H9 (cell line): ENCODE measurements around the gene SLC30A3. TPM values are rescaled to one million over a fixed set of nuclear protein-coding genes. Genes with fewer than 3 reads are reported as not detected.

Experiments used
- DNase-seq: peaks from one replicate; pipeline ENCODE4 v3.0.0-alpha.2; 2017
- H2AFZ ChIP-seq: one replicate; pipeline ENCODE4 v1.6.1; 2013; ENCODE audit warnings: mild to moderate bottlenecking, low read length, control low read depth, moderate library complexity
- H2AK5ac ChIP-seq: 2 replicates; pipeline ENCODE4 v1.6.1; 2013; ENCODE audit warnings: low read length, control low read depth, mixed read lengths; ENCODE audit not compliant: insufficient read length
- H2BK120ac ChIP-seq: one replicate; pipeline ENCODE4 v1.6.1; 2013; ENCODE audit warnings: low read depth, mild to moderate bottlenecking, low read length, control low read depth, inconsistent platforms; ENCODE audit not compliant: poor library complexity, severe bottlenecking
- H2BK12ac ChIP-seq: 2 replicates; pipeline ENCODE4 v1.6.1; 2013; ENCODE audit warnings: low read length, control low read depth, mixed read lengths, low read depth; ENCODE audit not compliant: insufficient read length
- H2BK15ac ChIP-seq: 2 replicates; pipeline ENCODE4 v1.6.1; 2013; ENCODE audit warnings: low read depth, low read length, control low read depth
- H2BK20ac ChIP-seq: one replicate; pipeline ENCODE4 v1.6.1; 2013; ENCODE audit warnings: low read depth, mild to moderate bottlenecking, low read length, control low read depth, inconsistent platforms; ENCODE audit not compliant: poor library complexity, severe bottlenecking
- H2BK5ac ChIP-seq: 2 replicates; pipeline ENCODE4 v1.6.1; 2013; ENCODE audit warnings: low read length, control low read depth, mixed read lengths; ENCODE audit not compliant: insufficient read length
- H3K14ac ChIP-seq: 2 replicates; pipeline ENCODE4 v1.6.1; 2013; ENCODE audit warnings: low read length, control low read depth; ENCODE audit not compliant: insufficient read depth
- H3K18ac ChIP-seq: 2 replicates; pipeline ENCODE4 v1.6.1; 2013; ENCODE audit warnings: low read depth, mild to moderate bottlenecking, mixed read lengths, low read length, control low read depth; ENCODE audit not compliant: insufficient read length
- H3K23ac ChIP-seq: 2 replicates; pipeline ENCODE4 v1.6.1; 2013; ENCODE audit warnings: low read length, control low read depth, mixed read lengths, low read depth; ENCODE audit not compliant: insufficient read length
- H3K23me2 ChIP-seq: 2 replicates; pipeline ENCODE4 v1.6.1; 2013; ENCODE audit warnings: low read depth, mild to moderate bottlenecking, mixed read lengths, low read length, control low read depth; ENCODE audit not compliant: insufficient read length, poor library complexity, severe bottlenecking
- H3K27ac ChIP-seq: 2 replicates; pipeline ENCODE4 v1.5.1; 2013; ENCODE audit warnings: low read length, control low read depth, mixed read lengths, low read depth; ENCODE audit not compliant: insufficient read length
- H3K27me3 ChIP-seq: 2 replicates; pipeline ENCODE4 v1.6.1; 2013; ENCODE audit warnings: low read length, control low read depth, inconsistent platforms; ENCODE audit not compliant: insufficient read depth
- H3K4ac ChIP-seq: 2 replicates; pipeline ENCODE4 v1.6.1; 2013; ENCODE audit warnings: low read depth, mild to moderate bottlenecking, control low read depth, inconsistent platforms, low read length, moderate library complexity
- H3K4me1 ChIP-seq: 2 replicates; pipeline ENCODE4 v1.6.1; 2013; ENCODE audit warnings: low read length, control low read depth, inconsistent platforms; ENCODE audit not compliant: insufficient read depth
- H3K4me2 ChIP-seq: 2 replicates; pipeline ENCODE4 v1.6.1; 2013; ENCODE audit warnings: low read length, control low read depth, mixed read lengths; ENCODE audit not compliant: insufficient read length, insufficient read depth
- H3K56ac ChIP-seq: 2 replicates; pipeline ENCODE4 v1.6.1; 2013; ENCODE audit warnings: low read depth, mild to moderate bottlenecking, mixed read lengths, low read length, control low read depth; ENCODE audit not compliant: insufficient read length
- H3K79me1 ChIP-seq: 2 replicates; pipeline ENCODE4 v1.6.1; 2013; ENCODE audit warnings: low read depth, mild to moderate bottlenecking, moderate library complexity, low read length, control low read depth, inconsistent platforms; ENCODE audit not compliant: insufficient read depth, poor library complexity, severe bottlenecking
- H3K79me2 ChIP-seq: 2 replicates; pipeline ENCODE4 v1.6.1; 2013; ENCODE audit warnings: low read length, control low read depth, inconsistent platforms; ENCODE audit not compliant: insufficient read depth
- H3K9ac ChIP-seq: 2 replicates; pipeline ENCODE4 v1.6.1; 2013; ENCODE audit warnings: low read length, control low read depth, mixed read lengths; ENCODE audit not compliant: insufficient read length; ENCODE audit errors: extremely low read depth
- H3K9me3 ChIP-seq: one replicate; pipeline ENCODE4 v1.6.1; 2013; ENCODE audit warnings: low read depth, low read length, inconsistent platforms; ENCODE audit not compliant: control insufficient read depth
- H3T11ph ChIP-seq: one replicate; pipeline ENCODE4 v1.6.1; 2013; ENCODE audit warnings: mild to moderate bottlenecking, low read length, control low read depth, inconsistent platforms
- H4K20me1 ChIP-seq: one replicate; pipeline ENCODE4 v1.6.1; 2013; ENCODE audit not compliant: control insufficient read depth, insufficient read length, insufficient read depth
- H4K5ac ChIP-seq: 2 replicates; pipeline ENCODE4 v1.6.1; 2013; ENCODE audit warnings: low read depth, mild to moderate bottlenecking, mixed read lengths, low read length, control low read depth; ENCODE audit not compliant: insufficient read length
- H4K8ac ChIP-seq: replicated peaks from 2 replicates; pipeline ENCODE4 v1.6.1; 2013; ENCODE audit warnings: low read length, control low read depth, mixed read lengths, low read depth; ENCODE audit not compliant: insufficient read length
- H4K91ac ChIP-seq: 2 replicates; pipeline ENCODE4 v1.6.1; 2013; ENCODE audit warnings: low read depth, mild to moderate bottlenecking, moderate library complexity, mixed read lengths, low read length, control low read depth; ENCODE audit not compliant: insufficient read length
- H3K27ac Mint-ChIP-seq, 3 experiments: 2 replicates in 2 of 3; 3 replicates in 1 of 3; pipeline ENCODE4 v1.8.0; 2020 to 2021; ENCODE audit warnings: mixed read lengths in 3 of 3, mild to moderate bottlenecking in 1 of 3, moderate library complexity in 1 of 3
- H3K27me3 Mint-ChIP-seq: 2 replicates; pipeline ENCODE4 v1.8.0; 2021; ENCODE audit warnings: low read depth, mild to moderate bottlenecking, moderate library complexity, mixed read lengths
- H3K36me3 Mint-ChIP-seq, 3 experiments: 2 replicates in 2 of 3; 3 replicates in 1 of 3; pipeline ENCODE4 v1.8.0; 2020 to 2021; ENCODE audit warnings: low read depth in 3 of 3, mixed read lengths in 3 of 3; ENCODE audit not compliant: insufficient read depth in 1 of 3
- H3K4me1 Mint-ChIP-seq, 2 experiments: 2 replicates each; pipeline ENCODE4 v1.8.0; 2020; ENCODE audit warnings: mixed read lengths in 2 of 2
- H3K4me3 Mint-ChIP-seq, 2 experiments: 2 replicates in 1 of 2; 3 replicates in 1 of 2; pipeline ENCODE4 v1.8.0; 2020 to 2021; ENCODE audit warnings: mild to moderate bottlenecking in 2 of 2, mixed read lengths in 2 of 2, moderate library complexity in 1 of 2
- H3K9me3 Mint-ChIP-seq, 2 experiments: 2 replicates in 1 of 2; 3 replicates in 1 of 2; pipeline ENCODE4 v1.8.0; 2020; ENCODE audit warnings: mild to moderate bottlenecking in 2 of 2, mixed read lengths in 2 of 2, moderate library complexity in 1 of 2
- WGBS: extraction: QIAGEN DNeasy Blood & Tissue Kit; methylation state at CpG from one replicate; pipeline ENCODE4 v1.1.7; 2013; ENCODE audit warnings: missing lambda C conversion rate, low lambda C conversion rate, mixed read lengths; ENCODE audit not compliant: insufficient read length; ENCODE audit errors: extremely low coverage; 5-methylcytosine and 5-hydroxymethylcytosine counted together
- total RNA-seq: library from RNA; stranded (reverse); gene quantifications from 2 replicates; pipeline ENCODE4 v1.2.1, GENCODE V29; 2021
- TF ChIP-seq, protein P1 (sequence below): fragments of 200-600 bp; sonication (generic); conservative IDR thresholded peaks from 3 replicates; pipeline ENCODE4 v1.8.0; 2021; ENCODE audit warnings: antibody characterized with exemption, mild to moderate bottlenecking

Gene SLC30A3
- total RNA-seq, 1 experiment from 2014 or later, result 2.5 TPM

DNA sequence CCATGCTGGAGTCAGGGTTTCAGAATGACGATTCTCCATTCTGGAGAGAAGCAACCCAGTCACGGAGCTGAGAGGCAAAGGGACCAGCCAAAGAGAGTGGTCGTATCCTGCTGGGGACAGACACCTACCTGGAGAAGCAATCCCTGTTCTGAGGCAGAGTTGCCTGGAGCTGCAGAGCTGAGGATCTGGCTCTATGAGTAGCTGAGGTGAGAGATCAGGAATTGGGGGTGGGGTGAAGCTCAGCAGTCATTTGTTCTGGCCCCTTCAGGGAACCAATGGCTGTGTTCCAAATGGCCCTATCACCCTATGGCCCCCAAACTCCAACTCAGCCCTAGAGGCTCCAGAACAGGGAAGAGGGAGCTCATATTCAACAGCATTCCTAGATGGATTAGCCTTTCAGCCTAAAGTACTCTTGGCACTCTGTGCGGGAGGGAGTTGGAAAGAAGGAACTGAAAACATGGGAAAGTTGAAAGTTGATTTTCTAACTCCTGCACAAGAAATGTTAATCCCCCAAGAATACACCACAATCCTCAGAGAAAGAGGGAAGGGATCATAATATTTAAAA is 54.3 kb downstream of the SLC30A3 start:
- Mint-ChIP-seq H3K4me3 (no peak overlapping the region), H3K9me3 (no peaks in the 10 kb centered on the region), H3K27me3 (no peaks in the 10 kb centered on the region), H3K36me3 (peaks cover 42 to 69% (median 69%) of the 10 kb centered on the region in 3 experiments), H3K4me1 (peaks cover 29 to 32% of the 10 kb centered on the region in 2 experiments), H3K27ac (peak overlapping the region in 2 of 3 experiments; percentile 83 to 84; a peak in 2 of 7 replicates)
- no peaks in the 10 kb centered on the region for H3K27me3 ChIP-seq
- H3K9ac ChIP-seq, result no peak overlapping the region
- no peak overlapping the region for H3K14ac ChIP-seq
- no peak overlapping the region for H3K4ac ChIP-seq
- H3K9me3 ChIP-seq, result no peaks in the 10 kb centered on the region
- H2BK15ac ChIP-seq, result no peak overlapping the region
- H3T11ph ChIP-seq, result no peak overlapping the region
- H4K8ac ChIP-seq, result no peak overlapping the region
- no peaks in the 10 kb centered on the region for H3K4me1 ChIP-seq
- no peak overlapping the region for H2BK5ac ChIP-seq
- H2AFZ ChIP-seq, result no peak overlapping the region
- H3K56ac ChIP-seq, result no peak overlapping the region
- peaks cover 10% of the 10 kb centered on the region for H3K23me2 ChIP-seq
- no peak for DNase-seq
- H2BK12ac ChIP-seq, result no peak overlapping the region
- H2BK20ac ChIP-seq, result no peak overlapping the region
- H4K91ac ChIP-seq, result no peak overlapping the region
- H3K4me2 ChIP-seq, result no peak overlapping the region
- H2BK120ac ChIP-seq, result no peak overlapping the region
- H3K79me1 ChIP-seq, result no peaks in the 10 kb centered on the region
- no peak overlapping the region for H3K18ac ChIP-seq
- TF ChIP-seq, protein P1, sequence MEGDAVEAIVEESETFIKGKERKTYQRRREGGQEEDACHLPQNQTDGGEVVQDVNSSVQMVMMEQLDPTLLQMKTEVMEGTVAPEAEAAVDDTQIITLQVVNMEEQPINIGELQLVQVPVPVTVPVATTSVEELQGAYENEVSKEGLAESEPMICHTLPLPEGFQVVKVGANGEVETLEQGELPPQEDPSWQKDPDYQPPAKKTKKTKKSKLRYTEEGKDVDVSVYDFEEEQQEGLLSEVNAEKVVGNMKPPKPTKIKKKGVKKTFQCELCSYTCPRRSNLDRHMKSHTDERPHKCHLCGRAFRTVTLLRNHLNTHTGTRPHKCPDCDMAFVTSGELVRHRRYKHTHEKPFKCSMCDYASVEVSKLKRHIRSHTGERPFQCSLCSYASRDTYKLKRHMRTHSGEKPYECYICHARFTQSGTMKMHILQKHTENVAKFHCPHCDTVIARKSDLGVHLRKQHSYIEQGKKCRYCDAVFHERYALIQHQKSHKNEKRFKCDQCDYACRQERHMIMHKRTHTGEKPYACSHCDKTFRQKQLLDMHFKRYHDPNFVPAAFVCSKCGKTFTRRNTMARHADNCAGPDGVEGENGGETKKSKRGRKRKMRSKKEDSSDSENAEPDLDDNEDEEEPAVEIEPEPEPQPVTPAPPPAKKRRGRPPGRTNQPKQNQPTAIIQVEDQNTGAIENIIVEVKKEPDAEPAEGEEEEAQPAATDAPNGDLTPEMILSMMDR, result no peak
- no peak overlapping the region for H3K23ac ChIP-seq
- WGBS, result no CpG with 5 or more reads among the region's 4 CpGs
- no peaks in the 10 kb centered on the region for H4K20me1 ChIP-seq
- H3K27ac ChIP-seq, result no peak overlapping the region
- no peak overlapping the region for H4K5ac ChIP-seq
- H2AK5ac ChIP-seq, result no peak overlapping the region
- H3K79me2 ChIP-seq, result no peaks in the 10 kb centered on the region
